Neural crest cell (in vitro differentiated cells): ENCODE results near the gene PSMD8. TPM values are rescaled to one million over a fixed set of nuclear protein-coding genes. Genes with fewer than 3 reads are reported as not detected.

Experiments used
- DNase-seq: peaks from one replicate; pipeline ENCODE4 v3.0.0; 2021; ENCODE audit warnings: low read depth, mixed read lengths, low spot score
- H3K27ac Mint-ChIP-seq: one replicate; pipeline ENCODE4 v1.8.0; 2021; ENCODE audit warnings: mild to moderate bottlenecking, mixed read lengths; ENCODE audit not compliant: unreplicated experiment
- H3K27me3 Mint-ChIP-seq: 2 replicates; pipeline ENCODE4 v1.8.0; 2021; ENCODE audit warnings: low read depth, mild to moderate bottlenecking, mixed read lengths
- H3K36me3 Mint-ChIP-seq: 2 replicates; pipeline ENCODE4 v1.8.0; 2021; ENCODE audit warnings: low read depth, mild to moderate bottlenecking, mixed read lengths
- H3K4me1 Mint-ChIP-seq: 2 replicates; pipeline ENCODE4 v1.8.0; 2021; ENCODE audit warnings: mixed read lengths
- H3K4me3 Mint-ChIP-seq: one replicate; pipeline ENCODE4 v1.8.0; 2021; ENCODE audit warnings: mild to moderate bottlenecking, mixed read lengths
- H3K9me3 Mint-ChIP-seq: 2 replicates; pipeline ENCODE4 v1.8.0; 2021; ENCODE audit warnings: mixed read lengths
- total RNA-seq: library from RNA; stranded (reverse); gene quantifications from 2 replicates; pipeline ENCODE4 v1.2.1, GENCODE V29; 2021
- TF ChIP-seq, protein P1 (sequence below): fragments of 200-600 bp; sonication (generic); conservative IDR thresholded peaks from 2 replicates; pipeline ENCODE4 v1.5.0; 2021; ENCODE audit warnings: antibody characterized with exemption, mild to moderate bottlenecking

Gene PSMD8
- total RNA-seq, 1 donor from 2014 or later, result 186 TPM

GRCh38 chr19:38417544-38418506 is 43.5 kb downstream of the PSMD8 start:
- peak; percentile 46 for DNase-seq
- TF ChIP-seq, protein P1, sequence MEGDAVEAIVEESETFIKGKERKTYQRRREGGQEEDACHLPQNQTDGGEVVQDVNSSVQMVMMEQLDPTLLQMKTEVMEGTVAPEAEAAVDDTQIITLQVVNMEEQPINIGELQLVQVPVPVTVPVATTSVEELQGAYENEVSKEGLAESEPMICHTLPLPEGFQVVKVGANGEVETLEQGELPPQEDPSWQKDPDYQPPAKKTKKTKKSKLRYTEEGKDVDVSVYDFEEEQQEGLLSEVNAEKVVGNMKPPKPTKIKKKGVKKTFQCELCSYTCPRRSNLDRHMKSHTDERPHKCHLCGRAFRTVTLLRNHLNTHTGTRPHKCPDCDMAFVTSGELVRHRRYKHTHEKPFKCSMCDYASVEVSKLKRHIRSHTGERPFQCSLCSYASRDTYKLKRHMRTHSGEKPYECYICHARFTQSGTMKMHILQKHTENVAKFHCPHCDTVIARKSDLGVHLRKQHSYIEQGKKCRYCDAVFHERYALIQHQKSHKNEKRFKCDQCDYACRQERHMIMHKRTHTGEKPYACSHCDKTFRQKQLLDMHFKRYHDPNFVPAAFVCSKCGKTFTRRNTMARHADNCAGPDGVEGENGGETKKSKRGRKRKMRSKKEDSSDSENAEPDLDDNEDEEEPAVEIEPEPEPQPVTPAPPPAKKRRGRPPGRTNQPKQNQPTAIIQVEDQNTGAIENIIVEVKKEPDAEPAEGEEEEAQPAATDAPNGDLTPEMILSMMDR, result peak; percentile 43
- Mint-ChIP-seq H3K36me3 (no peaks in the 10 kb centered on the region), H3K9me3 (no peaks in the 10 kb centered on the region), H3K4me3 (peak overlapping the region; percentile 83), H3K4me1 (peaks cover 12% of the 10 kb centered on the region), H3K27ac (no peak overlapping the region), H3K27me3 (peaks cover 28% of the 10 kb centered on the region)

DNA sequence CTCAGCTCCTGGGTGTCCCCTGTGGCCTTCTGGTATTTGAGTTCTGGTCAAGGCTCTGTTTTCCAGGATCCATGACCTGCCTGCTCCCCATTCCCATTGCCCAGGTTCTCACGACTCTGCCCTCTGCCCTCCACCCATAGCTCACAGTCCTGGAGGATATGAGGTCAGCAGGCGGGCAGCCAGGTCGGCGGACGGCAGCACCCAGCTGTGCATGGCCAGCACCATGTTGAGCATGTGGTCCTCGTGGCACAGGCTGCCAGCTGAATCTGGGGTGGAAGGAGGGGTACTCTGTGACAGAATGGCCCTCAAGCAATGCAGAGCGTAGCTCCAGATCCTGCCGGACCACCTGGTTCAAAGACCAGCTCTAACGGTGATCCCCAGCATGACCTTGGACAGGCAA is 46.6 kb downstream of the PSMD8 start:
- Mint-ChIP-seq H3K27me3 (peaks cover 28% of the 10 kb centered on the region), H3K27ac (no peak overlapping the region), H3K4me3 (no peak overlapping the region), H3K4me1 (peaks cover 12% of the 10 kb centered on the region), H3K36me3 (no peaks in the 10 kb centered on the region), H3K9me3 (no peaks in the 10 kb centered on the region)
- no peak for DNase-seq
- TF ChIP-seq, protein P1, result no peak

- peaks cover 16% of the 10 kb centered on the region for H3K4me1 Mint-ChIP-seq
- H3K9me3 Mint-ChIP-seq, result no peaks in the 10 kb centered on the region
- peaks cover 25% of the 10 kb centered on the region for H3K27me3 Mint-ChIP-seq
Observed at GRCh38 chr19:38421856-38422255, 47.5 kb downstream of the PSMD8 start.

DNA sequence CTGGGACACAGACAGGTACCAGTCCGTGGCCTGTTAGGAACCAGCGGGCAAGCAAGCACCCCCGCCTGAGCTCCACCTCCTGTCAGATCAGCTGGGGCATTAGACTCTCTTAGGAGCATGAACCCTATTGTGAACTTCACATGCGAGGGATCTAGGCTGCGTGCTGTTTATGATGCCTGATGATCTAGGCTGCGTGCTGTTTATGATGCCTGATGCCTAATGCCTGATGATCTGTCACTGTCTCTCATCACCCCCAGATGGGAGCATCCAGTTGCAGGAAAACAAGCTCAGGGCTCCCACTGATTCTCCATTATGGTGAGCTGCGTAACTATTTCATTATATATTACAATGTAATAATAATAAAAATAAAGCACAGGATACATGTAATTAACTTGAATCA is 48.1 kb downstream of the PSMD8 start:
- H3K27ac Mint-ChIP-seq, result no peak overlapping the region
- no peak overlapping the region for H3K4me3 Mint-ChIP-seq
- TF ChIP-seq, protein P1, result no peak
- no peaks in the 10 kb centered on the region for H3K9me3 Mint-ChIP-seq
- no peaks in the 10 kb centered on the region for H3K36me3 Mint-ChIP-seq
- H3K27me3 Mint-ChIP-seq, result peaks cover 19% of the 10 kb centered on the region
- peaks cover 11% of the 10 kb centered on the region for H3K4me1 Mint-ChIP-seq
- DNase-seq, result no peak

More at GRCh38 chr19:38421856-38422255, 47.5 kb downstream of the PSMD8 start:
- TF ChIP-seq, protein P1, result no peak
- no peak overlapping the region for H3K27ac Mint-ChIP-seq
- no peaks in the 10 kb centered on the region for H3K36me3 Mint-ChIP-seq
- no peak overlapping the region for H3K4me3 Mint-ChIP-seq
- DNase-seq, result no peak

DNA sequence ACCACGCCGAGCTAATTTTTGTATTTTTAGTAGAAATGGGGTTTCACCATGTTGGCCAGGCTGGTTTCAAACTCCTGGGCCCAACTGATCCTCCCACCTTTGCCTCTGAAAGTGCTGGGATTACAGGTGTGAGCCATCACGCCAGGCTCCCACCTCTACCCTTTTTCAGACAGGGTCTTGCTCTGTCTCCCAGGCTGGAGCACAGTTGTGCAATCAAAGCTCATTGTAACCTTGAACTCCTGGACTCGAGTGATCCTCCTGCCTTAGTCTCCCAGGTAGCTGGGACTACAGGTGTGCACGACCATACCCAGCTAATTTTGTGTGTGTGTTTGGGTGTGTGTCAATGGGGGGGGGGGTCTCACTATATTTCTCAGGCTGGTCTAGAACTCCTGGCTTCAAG is 49.9 kb downstream of the PSMD8 start:
- Mint-ChIP-seq H3K4me1 (peaks cover 4% of the 10 kb centered on the region), H3K27me3 (peaks cover 5% of the 10 kb centered on the region), H3K9me3 (no peaks in the 10 kb centered on the region), H3K4me3 (no peak overlapping the region), H3K36me3 (no peaks in the 10 kb centered on the region), H3K27ac (peak overlapping the region; percentile 19)
- TF ChIP-seq, protein P1, result no peak
- DNase-seq, result no peak
